TTC549 (cell line): ENCODE data around the gene CD200R1L.
"Not testable (repeated sequence)": the region's sequence is repeated elsewhere in the genome, so short reads cannot be mapped to it uniquely, and the experiment has no call there.

ENCODE experiments used
- FAIRE-seq: peaks from 2 replicates; lab custom pipeline; 2012; peaks lifted over from hg19 to GRCh38; lab: Jason Lieb, UNC

Gene CD200R1L, protein sequence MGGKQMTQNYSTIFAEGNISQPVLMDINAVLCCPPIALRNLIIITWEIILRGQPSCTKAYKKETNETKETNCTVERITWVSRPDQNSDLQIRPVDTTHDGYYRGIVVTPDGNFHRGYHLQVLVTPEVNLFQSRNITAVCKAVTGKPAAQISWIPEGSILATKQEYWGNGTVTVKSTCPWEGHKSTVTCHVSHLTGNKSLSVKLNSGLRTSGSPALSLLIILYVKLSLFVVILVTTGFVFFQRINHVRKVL

DNA sequence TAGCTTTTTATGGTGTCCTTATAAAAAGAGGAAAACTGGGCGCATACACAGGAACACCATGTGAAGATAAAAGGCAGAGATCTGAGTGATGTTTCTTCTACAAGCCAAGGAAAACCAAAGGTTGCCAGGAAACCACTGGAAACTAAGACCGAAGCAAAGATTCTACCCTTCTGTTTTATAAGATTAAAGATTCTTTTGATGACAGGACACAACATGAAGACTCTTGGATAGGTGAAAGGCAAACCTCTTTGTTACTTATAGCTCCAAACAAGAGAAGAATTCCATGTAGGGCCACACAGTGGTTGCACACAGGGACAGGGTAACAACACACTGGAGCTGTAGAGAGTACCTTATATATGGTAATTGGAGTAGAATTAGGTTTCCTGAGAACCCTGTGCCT lies at the start of gene CD200R1L:
Gene CD200R1L (minus strand): TSS at position 101 of the 400 bp plus-strand sequence. CDS start 17,497 bp downstream, outside the sequence.
- FAIRE-seq: no peak

DNA sequence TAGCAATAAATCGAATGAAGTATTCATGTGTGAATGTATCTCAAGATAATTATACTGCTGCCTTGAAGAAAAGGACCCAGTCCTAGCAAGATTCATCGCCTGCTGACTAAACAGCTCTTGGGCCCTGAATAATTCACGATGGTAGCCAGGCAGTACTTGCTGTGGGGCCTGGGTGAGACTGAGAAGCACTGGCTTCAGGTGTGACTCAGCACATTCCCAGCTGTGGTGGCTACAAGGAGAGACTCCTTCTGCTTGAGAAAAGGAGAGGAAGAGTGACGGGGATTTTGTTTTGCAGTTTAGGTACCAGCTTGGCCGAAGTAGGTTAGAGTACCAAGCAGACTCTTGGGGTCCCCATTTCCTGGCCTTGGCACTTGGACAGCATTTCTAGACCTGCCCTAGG lies 47.6 kb upstream of the CD200R1L start:
- no peak for FAIRE-seq

DNA sequence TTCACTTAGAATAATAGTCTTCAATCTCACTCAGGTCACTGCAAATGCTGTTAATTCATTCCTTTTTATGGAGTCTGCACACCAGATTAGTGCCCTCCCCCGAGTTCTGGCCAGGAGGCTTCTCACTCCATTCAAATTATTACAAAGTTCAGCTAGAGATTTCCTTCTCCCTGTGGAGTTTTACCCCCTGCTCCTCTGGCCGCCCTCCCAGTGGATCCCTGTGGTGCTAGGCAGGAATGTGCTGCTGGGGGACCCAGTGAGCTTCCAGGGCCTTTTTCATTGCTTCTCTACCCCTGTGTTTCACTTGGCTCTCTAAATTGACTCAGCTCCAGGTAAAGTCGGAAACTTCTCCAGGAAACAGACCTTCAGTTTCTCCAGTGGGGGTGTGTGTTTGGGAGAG lies 42.7 kb upstream of the CD200R1L start:
- no peak for FAIRE-seq

DNA sequence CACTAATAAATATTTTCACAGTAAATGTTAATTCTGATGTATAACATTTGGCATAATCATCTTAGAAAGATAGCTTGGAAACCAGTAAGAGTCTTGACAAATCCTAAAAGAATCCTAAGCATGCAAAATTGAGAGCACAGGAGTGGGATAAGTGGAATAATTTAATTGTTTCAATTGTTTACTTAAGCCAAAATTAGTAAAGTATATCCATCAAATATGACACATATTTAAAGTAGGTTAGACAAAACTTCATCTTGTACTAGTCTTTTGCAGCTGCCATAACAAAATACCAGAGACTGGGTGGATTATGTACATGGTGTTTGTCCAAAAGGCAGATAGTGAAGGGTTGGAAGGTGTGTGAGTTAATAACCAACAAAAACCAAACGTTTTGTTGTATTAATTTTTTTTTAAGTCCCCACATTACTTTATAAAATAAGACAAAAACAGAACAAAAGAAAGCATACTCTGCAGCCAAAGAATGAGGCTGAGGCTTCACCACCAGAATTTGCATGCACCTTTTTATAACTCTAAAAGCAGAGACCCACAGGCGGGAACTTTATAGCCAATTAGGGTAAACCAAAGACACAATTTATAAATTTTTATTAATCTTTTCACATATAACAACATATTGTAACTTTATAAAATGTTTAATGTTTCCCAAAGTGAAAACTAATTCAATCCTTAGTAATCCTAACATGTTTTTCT lies 41.9 kb upstream of the CD200R1L start:
- FAIRE-seq: no peak

DNA sequence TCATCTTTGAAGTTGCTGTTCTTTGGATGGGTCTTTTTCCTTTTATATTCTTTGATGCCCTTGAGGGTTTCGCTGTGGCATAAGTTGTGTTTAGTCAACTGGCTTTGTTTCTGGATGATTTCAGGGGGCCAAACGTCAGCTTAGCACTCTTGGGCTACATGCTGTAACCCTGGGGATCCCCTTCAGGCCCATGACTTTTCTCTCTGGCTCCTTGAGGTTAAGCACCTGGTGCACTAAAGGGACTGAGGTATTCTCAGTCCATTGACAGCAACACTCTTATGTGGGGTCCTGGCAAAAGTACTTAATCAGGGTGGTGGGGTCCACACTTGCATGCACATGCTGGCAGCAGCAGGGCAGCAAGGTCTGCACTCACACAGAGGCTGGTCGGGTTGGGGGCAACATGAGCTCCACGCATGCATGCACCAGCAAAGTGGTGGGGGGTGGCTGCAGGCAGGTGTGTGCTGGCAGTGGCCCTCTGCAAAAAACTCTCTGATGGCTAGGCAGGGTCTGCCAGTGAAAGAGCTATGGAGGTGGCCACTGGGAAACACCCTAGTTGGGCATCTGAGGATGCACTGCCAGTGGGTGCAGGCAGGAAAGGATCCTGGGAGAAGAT lies 38.1 kb upstream of the CD200R1L start:
- FAIRE-seq: no peak

DNA sequence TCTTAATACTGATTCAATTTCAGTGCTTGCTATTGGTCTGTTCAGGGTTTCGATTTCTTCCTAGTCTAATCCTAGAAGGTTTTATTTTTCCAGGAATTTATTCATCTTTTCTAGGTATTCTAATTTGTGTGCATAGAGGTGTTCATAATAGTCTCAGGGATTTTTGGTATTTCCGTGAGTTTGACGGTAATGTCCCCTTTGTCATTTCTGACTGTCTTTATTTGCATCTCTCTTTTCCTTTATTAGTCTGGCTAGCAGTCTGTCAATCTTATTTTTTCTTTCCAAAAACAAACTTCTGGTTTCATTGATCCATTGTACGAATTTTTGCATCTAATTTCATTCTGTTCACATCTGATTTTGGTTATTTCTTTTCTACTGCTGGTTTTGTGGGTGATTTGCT lies 35.2 kb upstream of the CD200R1L start:
- no peak for FAIRE-seq

DNA sequence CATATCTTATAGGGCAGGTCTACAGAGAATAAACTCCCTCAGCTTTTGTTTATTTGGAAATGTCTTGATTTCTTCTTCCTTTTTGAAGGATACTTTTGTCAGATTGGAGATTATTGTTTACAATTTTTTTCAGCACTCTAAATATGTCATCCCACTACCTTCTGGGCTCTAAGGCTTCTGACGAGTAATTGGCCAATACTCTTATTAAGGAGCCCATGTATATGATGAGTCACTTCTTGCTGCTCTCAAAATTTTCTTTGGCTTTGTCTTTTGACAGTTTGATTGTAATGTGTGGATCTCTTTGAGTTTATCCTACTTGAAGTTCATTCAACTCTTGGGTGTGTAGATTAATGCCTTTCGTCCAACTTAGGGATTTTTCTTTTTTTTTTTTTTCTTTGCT lies 28.9 kb upstream of the CD200R1L start:
- FAIRE-seq: no peak

DNA sequence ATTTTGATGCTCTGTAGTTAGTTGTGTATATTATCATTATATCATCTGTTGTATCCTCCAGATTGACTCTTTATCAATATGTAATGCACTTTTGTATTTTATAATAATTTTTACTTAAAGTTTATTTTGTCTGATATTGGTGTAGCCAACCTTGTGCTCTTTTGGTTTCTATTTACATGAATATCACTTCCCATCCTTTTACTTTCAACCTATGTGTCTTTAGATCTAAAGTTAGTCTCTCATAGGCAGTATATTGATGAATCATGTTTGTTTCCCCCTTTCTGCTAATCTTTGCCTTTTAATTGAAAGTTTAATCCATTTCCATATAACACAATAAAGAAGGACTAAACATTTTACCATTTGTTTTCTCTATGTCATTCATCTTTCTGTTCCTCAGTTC lies 28.1 kb upstream of the CD200R1L start:
- FAIRE-seq: no peak

DNA sequence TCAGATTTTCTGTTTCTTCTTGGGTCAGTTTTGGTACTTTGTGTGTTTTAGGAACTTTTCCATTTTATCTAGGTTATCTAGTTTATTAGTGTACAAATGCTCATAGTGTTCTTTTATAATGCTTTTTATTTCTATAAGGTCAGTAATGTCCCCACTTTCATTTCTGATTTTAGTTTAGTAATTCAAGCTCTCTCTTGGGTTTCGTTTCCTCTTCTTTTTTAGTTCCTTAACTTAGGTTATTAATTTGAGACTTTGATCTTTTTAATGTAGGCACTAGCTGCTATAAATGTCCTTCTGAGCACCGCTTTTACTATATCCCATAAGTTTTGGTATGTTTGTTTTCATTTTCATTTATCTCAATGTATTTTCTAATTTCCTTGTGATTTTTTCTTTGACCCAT lies 27.0 kb upstream of the CD200R1L start:
- FAIRE-seq: no peak

DNA sequence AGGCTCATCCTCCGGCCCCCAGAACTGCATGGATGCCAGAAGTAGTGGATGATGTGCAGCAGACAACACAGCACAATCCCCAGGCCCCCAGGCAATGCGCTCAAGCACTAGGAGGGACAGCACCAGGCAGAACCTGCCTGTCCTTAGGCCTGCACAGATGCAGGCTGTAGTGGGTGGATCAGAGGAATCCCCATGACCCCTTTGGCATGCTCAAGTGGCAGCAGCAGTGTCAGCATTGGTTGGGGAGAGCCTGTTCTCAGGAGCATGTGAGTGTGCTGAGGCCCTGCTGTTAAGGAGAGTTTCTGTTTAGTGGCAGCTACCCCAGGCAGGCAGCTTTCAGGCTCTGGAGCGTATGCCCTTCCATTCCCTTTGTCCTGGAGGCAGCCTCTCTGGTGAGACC lies 25.1 kb upstream of the CD200R1L start:
- no peak for FAIRE-seq

DNA sequence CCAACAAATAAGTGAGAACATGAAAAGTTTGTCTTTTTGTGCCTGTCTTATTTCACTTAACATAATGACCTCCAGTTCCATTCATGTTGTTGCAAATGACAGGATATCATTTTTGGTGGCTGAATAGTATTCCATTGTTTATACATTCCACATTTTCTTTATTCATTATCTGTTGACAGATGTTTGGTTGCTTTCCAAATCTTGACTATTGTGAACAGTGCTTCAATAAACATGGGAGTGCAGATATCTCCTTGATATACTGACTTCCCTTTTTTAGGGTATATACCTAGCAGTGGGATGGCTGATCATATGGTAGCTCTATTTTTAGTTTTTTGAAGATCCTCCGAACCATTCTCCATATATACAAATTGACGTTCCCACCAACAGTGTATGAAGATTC lies 19.1 kb upstream of the CD200R1L start:
- FAIRE-seq: no peak

DNA sequence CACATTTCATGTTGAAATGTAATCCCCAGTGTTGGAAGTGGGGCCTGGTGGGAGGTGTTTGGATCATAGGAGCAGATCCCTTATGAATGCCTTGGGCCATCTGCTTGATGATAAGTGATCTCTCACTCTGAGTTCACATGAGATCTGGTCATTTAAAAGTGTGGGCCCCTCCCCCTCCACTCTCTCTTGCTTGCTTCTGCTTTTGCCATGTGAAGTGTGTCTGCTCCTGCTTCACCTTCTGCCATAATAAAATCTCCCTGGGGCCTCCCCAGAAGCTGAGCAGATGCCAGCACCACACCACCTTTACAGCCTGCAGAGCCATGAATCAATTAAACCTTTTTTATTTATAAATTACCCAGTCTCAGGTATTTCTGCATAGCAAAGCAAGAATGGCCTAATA lies 14.2 kb upstream of the CD200R1L start:
- FAIRE-seq: no peak

DNA sequence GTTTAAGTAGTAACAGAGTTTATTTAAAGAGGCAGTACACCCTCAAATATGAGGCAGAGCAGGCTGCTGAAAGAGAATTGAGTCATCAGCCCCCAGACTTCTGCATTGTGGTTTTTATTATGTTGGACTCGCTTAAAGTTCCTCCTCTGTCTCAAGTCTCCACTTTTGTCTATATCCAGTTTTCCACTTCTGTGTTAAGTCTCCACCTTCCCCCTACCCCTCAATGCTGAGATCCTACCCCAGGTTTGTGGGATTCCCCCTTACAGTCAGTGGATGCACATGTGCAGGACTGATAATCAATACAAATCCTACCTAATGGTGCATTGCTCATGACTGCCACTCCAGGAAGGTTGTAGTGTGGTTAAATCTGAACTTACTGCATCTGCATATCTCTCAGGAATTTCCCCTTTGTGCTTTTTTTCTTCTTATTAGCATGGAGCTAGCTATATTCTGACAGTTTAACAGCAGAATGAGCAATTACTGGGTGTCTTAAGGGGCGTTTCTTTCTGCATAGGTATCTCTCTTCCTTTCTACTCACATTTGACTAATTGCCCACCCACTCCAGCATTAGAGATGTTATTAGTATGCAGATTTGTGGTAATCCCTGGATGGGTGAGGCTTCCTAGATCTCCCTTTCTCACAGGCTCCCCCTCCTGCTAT lies 11.9 kb upstream of the CD200R1L start:
- no peak for FAIRE-seq

DNA sequence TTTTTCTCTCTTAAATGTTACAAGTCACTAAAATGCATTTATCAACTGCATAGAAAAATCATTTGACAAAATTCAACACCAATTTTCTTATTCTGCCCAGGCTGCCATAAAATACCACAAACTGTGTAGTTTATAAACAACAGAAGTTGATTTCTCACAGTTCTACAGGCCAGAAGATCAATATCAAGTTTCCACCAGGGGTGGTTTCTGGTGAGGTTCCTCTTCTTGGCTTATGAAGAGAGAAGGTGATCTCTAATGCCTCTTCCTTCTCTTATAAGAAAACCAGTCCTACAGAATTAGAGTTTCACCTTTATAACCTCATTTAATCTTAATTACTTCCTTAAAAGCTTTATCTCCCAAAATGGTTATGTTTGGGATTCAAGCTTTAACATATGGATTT lies 10.9 kb upstream of the CD200R1L start:
- FAIRE-seq: no peak

DNA sequence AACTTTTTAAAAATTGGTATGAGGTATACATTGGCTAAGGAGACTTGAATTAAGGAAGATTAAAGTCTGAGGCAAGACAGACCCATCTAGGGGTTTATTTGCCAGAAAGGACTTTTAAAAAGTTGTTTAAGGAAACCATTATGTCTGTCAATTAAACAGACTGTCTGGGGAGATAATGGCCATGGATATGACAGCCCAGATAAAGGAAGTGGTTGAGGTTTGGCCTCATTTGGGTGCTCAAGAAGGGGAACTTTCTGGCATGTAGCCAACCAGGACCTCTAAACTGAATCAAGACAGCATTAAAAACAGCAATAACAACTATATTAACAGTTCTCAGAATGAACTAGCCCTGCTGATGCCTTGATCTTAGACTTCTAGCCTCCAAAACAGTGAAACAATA lies 9.9 kb upstream of the CD200R1L start:
- FAIRE-seq: no peak

DNA sequence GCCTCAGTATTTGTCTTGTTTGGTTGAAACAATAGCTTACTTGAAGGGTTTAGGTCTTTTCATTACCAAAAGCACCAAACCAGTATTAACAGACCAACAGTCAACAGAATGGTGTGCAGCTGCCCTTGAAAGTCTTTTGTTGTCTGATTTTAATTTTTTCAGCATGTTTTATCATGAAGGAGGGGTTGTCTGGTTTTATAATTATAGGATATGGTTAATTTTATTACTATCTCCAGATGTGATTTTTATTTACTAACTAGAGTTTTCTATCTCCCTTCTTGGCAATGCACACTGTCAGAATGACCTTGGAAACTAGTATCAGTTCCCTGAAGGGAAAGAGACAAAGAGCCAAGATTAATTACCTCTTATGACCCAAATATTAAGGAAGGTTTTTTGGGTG lies 9.2 kb upstream of the CD200R1L start:
- FAIRE-seq: no peak

DNA sequence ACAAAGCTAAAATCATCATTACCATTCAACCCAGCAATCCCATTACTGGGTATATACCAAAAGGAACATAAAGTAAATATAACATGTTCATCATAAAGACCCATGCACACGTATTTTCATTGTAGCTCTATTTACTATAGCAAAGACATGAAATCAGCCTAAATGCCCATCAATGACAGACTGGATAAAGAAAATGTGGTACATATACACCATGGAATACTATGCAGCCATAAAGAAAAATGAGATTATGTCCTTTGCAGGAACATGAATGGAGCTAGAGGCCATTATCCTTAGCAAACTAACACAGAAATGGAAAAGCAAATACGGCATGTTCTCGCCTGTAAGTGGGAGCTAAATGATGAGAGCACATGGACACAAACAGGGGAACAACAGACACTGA lies 8.4 kb upstream of the CD200R1L start:
- not testable (repeated sequence) for FAIRE-seq

DNA sequence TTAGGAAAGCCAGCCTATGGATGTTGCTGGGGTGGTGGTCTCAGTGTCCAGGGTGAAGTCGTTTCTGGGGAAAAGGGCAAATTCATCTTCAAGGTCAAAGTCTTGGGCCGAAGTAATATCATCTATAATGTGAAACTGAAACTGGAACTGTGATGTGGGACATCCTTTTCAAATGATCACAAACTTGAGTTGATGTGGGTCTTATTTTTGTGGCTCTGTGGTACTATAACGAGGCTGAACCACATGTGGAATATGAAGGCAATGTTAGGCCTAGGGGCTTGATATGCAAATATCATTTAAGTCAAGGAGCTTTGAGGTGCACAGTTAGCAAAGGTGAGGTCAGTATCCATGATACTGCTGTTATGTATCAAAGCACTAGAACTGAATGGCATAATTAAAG lies 1.5 kb upstream of the CD200R1L start:
- no peak for FAIRE-seq

DNA sequence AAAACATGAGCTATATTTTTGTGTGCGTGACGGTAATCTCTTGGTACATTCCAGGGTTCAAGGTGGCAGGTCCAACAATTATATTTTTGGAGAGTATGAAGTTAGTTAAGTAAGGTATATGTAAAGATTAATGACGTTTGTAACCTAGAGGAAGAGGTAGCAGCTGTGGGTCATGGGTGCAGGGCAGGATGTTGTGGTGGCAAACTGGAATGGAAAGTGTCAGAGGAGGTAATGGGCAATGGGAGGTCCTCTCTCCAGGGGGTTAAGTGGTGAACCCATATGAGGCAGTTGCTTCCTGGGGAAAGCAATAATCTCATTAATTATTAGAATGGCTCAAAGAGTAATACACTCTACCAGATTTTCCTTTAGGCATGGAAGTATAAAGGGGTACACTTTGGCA lies 1.0 kb upstream of the CD200R1L start:
- no peak for FAIRE-seq

DNA sequence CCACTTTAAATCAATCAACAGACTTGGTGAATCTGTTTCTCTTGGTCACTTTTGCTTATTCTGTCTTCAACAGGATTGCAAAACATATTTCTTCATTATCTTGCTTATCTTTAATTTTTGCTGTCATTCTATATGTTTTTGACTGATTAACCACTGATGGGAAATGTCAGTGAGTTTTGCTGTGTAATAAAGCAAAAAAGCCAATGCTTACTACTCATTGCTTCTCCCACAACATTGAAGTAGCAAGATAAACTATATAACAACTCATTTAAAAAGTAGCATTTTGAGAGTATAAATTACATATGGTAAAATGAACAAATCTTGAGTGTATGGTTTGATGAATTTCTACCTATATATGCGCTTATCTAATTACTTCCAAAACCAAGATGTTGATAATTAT lies 892 bp downstream of the CD200R1L start:
- FAIRE-seq: no peak

DNA sequence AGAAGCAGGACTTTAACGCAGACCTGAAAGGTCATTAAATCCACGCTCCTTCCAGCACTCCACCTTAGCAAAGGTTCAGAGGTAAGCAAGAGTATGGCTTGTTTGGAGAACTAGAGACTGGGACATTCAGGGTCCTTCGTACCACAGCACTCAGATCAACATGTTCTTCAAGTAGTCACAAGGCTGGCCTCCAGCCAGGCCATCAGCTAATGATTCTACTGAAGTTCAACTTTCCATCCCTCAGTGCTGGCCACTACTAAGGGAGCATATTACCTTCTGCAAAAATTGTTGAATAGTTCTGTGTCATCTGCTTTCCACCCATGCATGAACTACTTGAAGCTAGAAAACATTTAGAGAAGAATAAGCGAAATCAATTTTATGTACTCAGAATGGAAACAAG lies 17.6 kb downstream of the CD200R1L start:
- FAIRE-seq: no peak

DNA sequence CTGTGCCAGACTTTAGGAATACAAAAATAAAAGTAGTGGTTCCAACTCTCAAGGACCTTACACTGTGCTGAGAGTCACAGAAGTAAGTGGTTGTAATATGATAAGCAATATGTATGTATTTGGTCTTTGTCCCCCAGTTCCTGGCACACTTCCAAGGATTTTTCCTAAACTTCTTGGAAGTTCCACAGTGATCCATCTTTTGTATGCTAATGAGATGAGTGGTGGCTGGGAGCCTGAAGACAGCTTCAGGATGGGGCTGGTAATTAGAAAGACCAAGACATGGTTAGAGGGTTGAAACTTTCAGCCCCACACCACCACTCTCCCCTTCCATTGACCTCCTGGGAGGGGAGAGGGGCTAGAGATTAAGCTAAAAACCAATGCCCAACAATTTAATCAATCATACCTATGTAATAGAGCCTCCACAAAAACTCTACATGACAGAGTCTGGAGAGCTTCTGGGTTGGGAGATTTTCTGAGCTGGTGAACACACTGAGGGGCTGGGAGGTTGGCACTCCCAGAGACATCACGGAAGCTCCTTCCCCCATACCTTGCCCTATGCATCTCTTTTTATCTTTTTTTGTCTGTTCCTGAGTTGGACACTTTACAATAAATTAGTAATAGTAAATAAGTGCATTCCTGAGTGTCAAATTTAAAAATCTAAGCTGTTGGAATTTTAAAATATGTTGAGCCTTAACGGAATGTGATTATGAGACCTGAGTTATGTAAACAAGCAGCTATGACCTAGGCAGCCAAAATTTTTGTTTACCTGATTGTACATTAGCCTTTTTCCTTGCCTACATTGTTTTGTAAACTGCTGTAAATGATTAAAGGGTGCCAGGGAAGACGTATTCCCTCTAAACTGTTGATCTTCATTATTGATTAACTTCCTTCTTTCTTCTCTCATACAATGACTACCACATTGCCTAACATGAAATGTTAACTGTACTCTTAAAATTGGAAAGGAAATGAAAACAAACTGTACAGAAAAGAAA lies 24.3 kb downstream of the CD200R1L start:
- no peak for FAIRE-seq
